NB4 (cell line): Measurements from ENCODE around the gene COL23A1.

Experiments
- DNase-seq: peaks from one replicate; pipeline ENCODE4 v3.0.0; 2010; ENCODE audit warnings: low read depth
- H3K4me3 ChIP-seq: one replicate; pipeline ENCODE4 v1.5.1; 2011; ENCODE audit warnings: mild to moderate bottlenecking, low read depth, low read length, moderate library complexity
- CTCF ChIP-seq: IDR thresholded peaks from one replicate; pipeline ENCODE4 v1.5.1; 2012; ENCODE audit warnings: low read depth, low read length
- MAX ChIP-seq: IDR thresholded peaks from 2 replicates; pipeline ENCODE4 v1.6.1; 2011; ENCODE audit warnings: low read depth, low read length
- MYC ChIP-seq: IDR thresholded peaks from 2 replicates; pipeline ENCODE4 v1.6.1; 2011; ENCODE audit warnings: low read depth, low read length
- POLR2A ChIP-seq: IDR thresholded peaks from 2 replicates; pipeline ENCODE4 v1.6.1; 2011; ENCODE audit warnings: mild to moderate bottlenecking; ENCODE audit not compliant: insufficient read length; ENCODE audit errors: extremely low read depth

COL23A1 gene

GRCh38 chr5:178438796-178439195 is 151.4 kb downstream of the COL23A1 start:
- TF ChIP-seq CTCF, result no peak
- TF ChIP-seq MAX, result no peak
- no peak for TF ChIP-seq POLR2A
- no peak for TF ChIP-seq MYC
- H3K4me3 ChIP-seq, result no peak overlapping the region
- no peak for DNase-seq

GRCh38 chr5:178437386-178438075 is 152.7 kb downstream of the COL23A1 start:
- no peak for TF ChIP-seq POLR2A
- no peak for TF ChIP-seq MAX
- TF ChIP-seq CTCF, result no peak
- TF ChIP-seq MYC, result no peak
- DNase-seq, result no peak
- H3K4me3 ChIP-seq, result no peak overlapping the region

GRCh38 chr5:178436326-178436940 is 153.8 kb downstream of the COL23A1 start:
- TF ChIP-seq MAX (no peak), MYC (no peak)
- no peak overlapping the region for H3K4me3 ChIP-seq
- no peak for DNase-seq

GRCh38 chr5:178435321-178436238 is 154.6 kb downstream of the COL23A1 start:
- DNase-seq, result no peak
- TF ChIP-seq MYC, result no peak
- no peak for TF ChIP-seq MAX
- TF ChIP-seq POLR2A, result no peak
- no peak for TF ChIP-seq CTCF
- no peak overlapping the region for H3K4me3 ChIP-seq

GRCh38 chr5:178434851-178435250 is 155.3 kb downstream of the COL23A1 start:
- no peak for TF ChIP-seq POLR2A
- TF ChIP-seq MYC, result no peak
- TF ChIP-seq MAX, result no peak
- TF ChIP-seq CTCF, result no peak
- DNase-seq, result no peak
- no peak overlapping the region for H3K4me3 ChIP-seq
